Thyroid gland (tissue), 4 donors: Measurements from ENCODE around the gene COL13A1. TPM values are rescaled to one million over a fixed set of nuclear protein-coding genes. Genes with fewer than 3 reads are reported as not detected.

ENCODE experiments used
- DNase-seq, 2 donors: peaks; one replicate each; pipeline ENCODE4 v3.0.0-alpha.2; 2019
- H3K27ac ChIP-seq, 3 donors: fragments of 200-600 bp; sonication (generic); 1 replicate in 2 of 3; 2 replicates in 1 of 3; pipeline ENCODE4 v1.5.1; 2016 to 2019; ENCODE audit warnings: mild to moderate bottlenecking in 1 of 3, moderate library complexity in 1 of 3
- H3K27me3 ChIP-seq: fragments of 200-600 bp; sonication (generic); one replicate; pipeline ENCODE4 v1.5.1; 2019
- H3K36me3 ChIP-seq, 2 donors: fragments of 200-600 bp; sonication (generic); one replicate each; pipeline ENCODE4 v1.5.1; 2016 to 2019
- H3K4me1 ChIP-seq, 2 donors: fragments of 200-600 bp; sonication (generic); one replicate each; pipeline ENCODE4 v1.5.1; 2017 to 2019
- H3K4me3 ChIP-seq, 3 donors: fragments of 200-600 bp; sonication (generic); replicated peaks in 1 of 3; 1 replicate in 2 of 3; 2 replicates in 1 of 3; pipeline ENCODE4 v1.5.1; 2016; ENCODE audit warnings: mild to moderate bottlenecking in 1 of 3
- H3K9me3 ChIP-seq: fragments of 200-600 bp; sonication (generic); one replicate; pipeline ENCODE4 v1.5.1; 2017
- CTCF ChIP-seq, 6 experiments: fragments of 200-600 bp in 3 of 6; fragments of 450-650 bp in 3 of 6; sonication (generic) in 3 of 6; IDR thresholded peaks; one replicate each; pipeline ENCODE4 v1.5.1; 2016 to 2019; ENCODE audit warnings: antibody characterized with exemption in 6 of 6, mild to moderate bottlenecking in 2 of 6, inconsistent platforms in 1 of 6, moderate library complexity in 1 of 6
- POLR2A ChIP-seq, 2 donors: fragments of 450-650 bp; IDR thresholded peaks; one replicate each; pipeline ENCODE4 v1.6.1; 2017; ENCODE audit warnings: antibody characterized with exemption in 2 of 2, mild to moderate bottlenecking in 2 of 2, moderate library complexity in 1 of 2
- WGBS, 2 donors: methylation state at CpG; one replicate each; pipeline ENCODE4 v1.1.5; 2017; 5-methylcytosine and 5-hydroxymethylcytosine counted together
- intact Hi-C: fragments of 100-400 bp; cut with DNase I; formaldehyde crosslinking; loops from one replicate; pipeline ENCODE4 v1.15.1; 2023
- total RNA-seq, 4 donors: library from RNA; depleted of rRNA; stranded (reverse); fragments of >200 nt; gene quantifications; one replicate each; pipeline ENCODE4 v1.2.3, GENCODE V29; 2016

Gene COL13A1
- total RNA-seq, 4 donors from 2014 or later, result 0.22 to 2.4 (median 0.41) TPM

GRCh38 chr10:69897999-69898398 lies 96.3 kb downstream of the COL13A1 start:
- Histone ChIP-seq H3K4me3 (no peak overlapping the region), H3K4me1 (peaks cover 47 to 73% of the 10 kb centered on the region in 2 donors), H3K27ac (peak overlapping the region in 2 of 3 donors; percentile 2 to 92), H3K9me3 (no peaks in the 10 kb centered on the region), H3K36me3 (no peaks in the 10 kb centered on the region), H3K27me3 (no peaks in the 10 kb centered on the region)
- intact Hi-C loops, result no loop called here
- 71 to 75% methylated on average over 8 to 9 of the region's 10 CpGs for WGBS, 2 donors
- TF ChIP-seq CTCF (IDR thresholded peaks at IDR 0.05) (no peak), POLR2A (IDR thresholded peaks at IDR 0.05) (no peak)
- no peak for DNase-seq

GRCh38 chr10:69898524-69898923 lies 96.8 kb downstream of the COL13A1 start:
- WGBS, 2 donors, result 83 to 85% methylated on average over 10 of the region's 10 CpGs
- no peaks in the 10 kb centered on the region for H3K36me3 ChIP-seq
- DNase-seq, result no peak
- intact Hi-C loops, result no loop called here
- H3K4me1 ChIP-seq, result peaks cover 52 to 73% of the 10 kb centered on the region in 2 donors
- H3K4me3 ChIP-seq, result no peak overlapping the region
- H3K9me3 ChIP-seq, result no peaks in the 10 kb centered on the region
- no peak for TF ChIP-seq POLR2A (IDR thresholded peaks at IDR 0.05)
- TF ChIP-seq CTCF (IDR thresholded peaks at IDR 0.05), result no peak
- H3K27me3 ChIP-seq, result no peaks in the 10 kb centered on the region
- peak overlapping the region; percentile 92 to 99 (median 94) for H3K27ac ChIP-seq

GRCh38 chr10:69898941-69899340 lies 97.2 kb downstream of the COL13A1 start:
- Histone ChIP-seq H3K36me3 (no peaks in the 10 kb centered on the region), H3K4me1 (peaks cover 55 to 76% of the 10 kb centered on the region in 2 donors), H3K4me3 (no peak overlapping the region), H3K9me3 (no peaks in the 10 kb centered on the region), H3K27me3 (no peaks in the 10 kb centered on the region), H3K27ac (peak overlapping the region; percentile 92 to 99 (median 94))
- TF ChIP-seq POLR2A (IDR thresholded peaks at IDR 0.05) (no peak), CTCF (IDR thresholded peaks at IDR 0.05) (no peak)
- 95 to 100% methylated on average over 2 of the region's 2 CpGs for WGBS, 2 donors
- no peak for DNase-seq
- intact Hi-C loops, result no loop called here

GRCh38 chr10:69899727-69900595 lies 98.3 kb downstream of the COL13A1 start:
- peak overlapping the region; percentile 92 to 99 (median 94) for H3K27ac ChIP-seq
- no peaks in the 10 kb centered on the region for H3K27me3 ChIP-seq
- H3K9me3 ChIP-seq, result no peaks in the 10 kb centered on the region
- WGBS, 2 donors, result 37 to 51% methylated on average over 6 to 12 of the region's 12 CpGs
- peak; percentile 94 to 95 for DNase-seq
- H3K4me3 ChIP-seq, result no peak overlapping the region
- peaks cover 59 to 77% of the 10 kb centered on the region in 2 donors for H3K4me1 ChIP-seq
- intact Hi-C loops, result no loop called here
- TF ChIP-seq CTCF (IDR thresholded peaks at IDR 0.05), result peak in 2 of 6 experiments; percentile 11 to 14
- peak in 1 of 2 donors; percentile 70 for TF ChIP-seq POLR2A (IDR thresholded peaks at IDR 0.05)
- H3K36me3 ChIP-seq, result no peaks in the 10 kb centered on the region

GRCh38 chr10:69901022-69901421 lies 99.3 kb downstream of the COL13A1 start:
- intact Hi-C loops, result no loop called here
- H3K36me3 ChIP-seq, result no peaks in the 10 kb centered on the region
- peak overlapping the region; percentile 92 to 99 (median 92) for H3K27ac ChIP-seq
- no peaks in the 10 kb centered on the region for H3K9me3 ChIP-seq
- DNase-seq, result no peak
- 75 to 89% methylated on average over 2 of the region's 2 CpGs for WGBS, 2 donors
- H3K27me3 ChIP-seq, result no peaks in the 10 kb centered on the region
- H3K4me3 ChIP-seq, result no peak overlapping the region
- no peak for TF ChIP-seq CTCF (IDR thresholded peaks at IDR 0.05)
- TF ChIP-seq POLR2A (IDR thresholded peaks at IDR 0.05), result no peak
- H3K4me1 ChIP-seq, result peaks cover 59 to 77% of the 10 kb centered on the region in 2 donors
